Peyer's patch (tissue), 4 donors: ENCODE measurements around the gene MSI2.

Experiments
- POLR2A ChIP-seq, 2 donors: fragments of 450-650 bp; IDR thresholded peaks; one replicate each; pipeline ENCODE4 v1.5.1; 2017; ENCODE audit warnings: antibody characterized with exemption in 2 of 2, mild to moderate bottlenecking in 2 of 2, moderate library complexity in 2 of 2
- TF ChIP-seq, protein P1 (sequence below), 6 experiments: fragments of 450-650 bp in 4 of 6; fragments of 200-600 bp in 2 of 6; sonication (generic) in 1 of 6; IDR thresholded peaks; one replicate each; pipeline ENCODE4 v1.5.1; 2017 to 2019; ENCODE audit warnings: antibody characterized with exemption in 6 of 6, mild to moderate bottlenecking in 3 of 6, moderate library complexity in 1 of 6

DNA sequence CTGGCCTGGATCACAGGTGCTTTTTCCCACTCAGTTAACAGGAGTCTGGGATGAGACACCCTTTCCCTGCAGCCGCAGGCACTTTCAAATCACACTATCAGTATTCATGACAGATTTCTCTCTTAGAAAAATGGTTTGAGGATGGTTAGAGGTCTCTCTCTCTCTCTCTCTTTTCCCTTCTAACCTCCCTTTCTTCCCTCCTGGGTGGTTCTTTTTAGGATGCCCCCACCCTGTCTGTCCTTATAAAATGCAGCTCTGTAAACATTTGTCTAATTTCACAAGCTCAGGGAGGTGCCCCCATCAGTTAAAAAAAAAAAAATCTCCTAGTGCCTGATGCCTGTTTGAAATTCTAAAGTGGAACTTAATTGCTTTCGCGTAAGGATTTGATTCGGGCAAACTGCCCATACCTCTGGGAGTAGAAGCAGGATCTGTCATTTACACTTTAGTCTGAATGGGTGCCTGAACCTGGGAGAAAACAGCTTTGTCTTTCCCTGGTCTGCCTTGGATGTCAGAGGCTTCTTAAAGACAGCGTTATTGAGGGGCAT lies 329.9 kb downstream of the MSI2 start:
- TF ChIP-seq, protein P1, sequence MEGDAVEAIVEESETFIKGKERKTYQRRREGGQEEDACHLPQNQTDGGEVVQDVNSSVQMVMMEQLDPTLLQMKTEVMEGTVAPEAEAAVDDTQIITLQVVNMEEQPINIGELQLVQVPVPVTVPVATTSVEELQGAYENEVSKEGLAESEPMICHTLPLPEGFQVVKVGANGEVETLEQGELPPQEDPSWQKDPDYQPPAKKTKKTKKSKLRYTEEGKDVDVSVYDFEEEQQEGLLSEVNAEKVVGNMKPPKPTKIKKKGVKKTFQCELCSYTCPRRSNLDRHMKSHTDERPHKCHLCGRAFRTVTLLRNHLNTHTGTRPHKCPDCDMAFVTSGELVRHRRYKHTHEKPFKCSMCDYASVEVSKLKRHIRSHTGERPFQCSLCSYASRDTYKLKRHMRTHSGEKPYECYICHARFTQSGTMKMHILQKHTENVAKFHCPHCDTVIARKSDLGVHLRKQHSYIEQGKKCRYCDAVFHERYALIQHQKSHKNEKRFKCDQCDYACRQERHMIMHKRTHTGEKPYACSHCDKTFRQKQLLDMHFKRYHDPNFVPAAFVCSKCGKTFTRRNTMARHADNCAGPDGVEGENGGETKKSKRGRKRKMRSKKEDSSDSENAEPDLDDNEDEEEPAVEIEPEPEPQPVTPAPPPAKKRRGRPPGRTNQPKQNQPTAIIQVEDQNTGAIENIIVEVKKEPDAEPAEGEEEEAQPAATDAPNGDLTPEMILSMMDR (IDR thresholded peaks at IDR 0.05): no peak
- TF ChIP-seq POLR2A (IDR thresholded peaks at IDR 0.05): no peak
